Trophoblast cell (in vitro differentiated cells and primary cell): Measurements from ENCODE around the gene B4GALT2.

Source experiments
- DNase-seq, 2 donors: peaks; one replicate each; pipeline ENCODE4 v3.0.0-alpha.2; 2016
- H2AFZ ChIP-seq: 2 replicates; pipeline ENCODE4 v1.6.1; 2013; ENCODE audit warnings: low read length, moderate library complexity, mild to moderate bottlenecking; ENCODE audit not compliant: insufficient read depth, poor library complexity
- H2AK5ac ChIP-seq: 2 replicates; pipeline ENCODE4 v1.6.1; 2013; ENCODE audit warnings: mild to moderate bottlenecking, low read length
- H2BK120ac ChIP-seq: 2 replicates; pipeline ENCODE4 v1.6.1; 2013; ENCODE audit warnings: low read length, mild to moderate bottlenecking, moderate library complexity; ENCODE audit not compliant: insufficient read depth, poor library complexity
- H2BK12ac ChIP-seq: 2 replicates; pipeline ENCODE4 v1.6.1; 2013; ENCODE audit warnings: mild to moderate bottlenecking, low read length, moderate library complexity
- H2BK5ac ChIP-seq: 2 replicates; pipeline ENCODE4 v1.6.1; 2013; ENCODE audit warnings: low read length, low read depth, moderate library complexity, mild to moderate bottlenecking; ENCODE audit not compliant: poor library complexity
- H3K14ac ChIP-seq: 2 replicates; pipeline ENCODE4 v1.6.1; 2013; ENCODE audit warnings: mild to moderate bottlenecking, low read length
- H3K18ac ChIP-seq: 2 replicates; pipeline ENCODE4 v1.6.1; 2013; ENCODE audit warnings: mild to moderate bottlenecking, low read length
- H3K23ac ChIP-seq: 2 replicates; pipeline ENCODE4 v1.6.1; 2013; ENCODE audit warnings: low read length
- H3K27ac ChIP-seq: 2 replicates; pipeline ENCODE4 v1.5.1; 2013; ENCODE audit warnings: low read depth, mild to moderate bottlenecking, inconsistent platforms, low read length, moderate library complexity
- H3K27me3 ChIP-seq: 2 replicates; pipeline ENCODE4 v1.6.1; 2013; ENCODE audit warnings: inconsistent platforms, mild to moderate bottlenecking, low read length, moderate library complexity; ENCODE audit not compliant: insufficient read depth
- H3K36me3 ChIP-seq, 2 experiments: 1 replicate in 1 of 2; 2 replicates in 1 of 2; pipeline ENCODE4 v1.6.1; 2013; ENCODE audit warnings: low read length in 2 of 2, mild to moderate bottlenecking in 2 of 2, moderate library complexity in 1 of 2; ENCODE audit not compliant: insufficient read depth in 2 of 2, control insufficient read depth in 1 of 2
- H3K4ac ChIP-seq: 2 replicates; pipeline ENCODE4 v1.6.1; 2013; ENCODE audit warnings: low read depth, mild to moderate bottlenecking, low read length, moderate library complexity
- H3K4me1 ChIP-seq, 2 experiments: 1 replicate in 1 of 2; 2 replicates in 1 of 2; pipeline ENCODE4 v1.6.1; 2013; ENCODE audit warnings: low read length in 2 of 2, mild to moderate bottlenecking in 2 of 2, moderate library complexity in 1 of 2; ENCODE audit not compliant: insufficient read depth in 2 of 2, control insufficient read depth in 1 of 2
- H3K4me2 ChIP-seq: 2 replicates; pipeline ENCODE4 v1.6.1; 2013; ENCODE audit warnings: inconsistent platforms, mild to moderate bottlenecking, low read length, moderate library complexity
- H3K4me3 ChIP-seq: 2 replicates; pipeline ENCODE4 v1.5.1; 2013; ENCODE audit warnings: mild to moderate bottlenecking, low read depth, low read length, inconsistent platforms
- H3K79me1 ChIP-seq: one replicate; pipeline ENCODE4 v1.6.1; 2013; ENCODE audit warnings: low read length
- H3K79me2 ChIP-seq: 2 replicates; pipeline ENCODE4 v1.6.1; 2013; ENCODE audit warnings: low read length, mild to moderate bottlenecking; ENCODE audit not compliant: control insufficient read depth, insufficient read depth, poor library complexity
- H3K9ac ChIP-seq: 2 replicates; pipeline ENCODE4 v1.6.1; 2013; ENCODE audit warnings: mild to moderate bottlenecking, low read length
- H3K9me3 ChIP-seq: 2 replicates; pipeline ENCODE4 v1.6.1; 2013; ENCODE audit warnings: low read depth, mild to moderate bottlenecking, control low read depth, inconsistent platforms, low read length; ENCODE audit not compliant: insufficient read depth
- H4K12ac ChIP-seq: 2 replicates; pipeline ENCODE4 v1.6.1; 2013; ENCODE audit warnings: low read depth, mild to moderate bottlenecking, low read length, moderate library complexity
- H4K8ac ChIP-seq: 2 replicates; pipeline ENCODE4 v1.6.1; 2013; ENCODE audit warnings: low read depth, mild to moderate bottlenecking, low read length, moderate library complexity
- H4K91ac ChIP-seq: one replicate; pipeline ENCODE4 v1.6.1; 2013; ENCODE audit warnings: low read depth, mild to moderate bottlenecking, low read length, moderate library complexity
- WGBS: extraction: QIAGEN DNeasy Blood & Tissue Kit; methylation state at CpG from one replicate; pipeline ENCODE4 v1.1.7; 2013; ENCODE audit warnings: missing lambda C conversion rate; ENCODE audit not compliant: insufficient read length, insufficient coverage; ENCODE audit errors: extremely low coverage; 5-methylcytosine and 5-hydroxymethylcytosine counted together

Gene B4GALT2

GRCh38 chr1:43998000-43998378 lies 19.0 kb downstream of the B4GALT2 start:
- H4K8ac ChIP-seq = no peak overlapping the region

GRCh38 chr1:43999455-43999854 lies 20.4 kb downstream of the B4GALT2 start:
- Histone ChIP-seq H2AK5ac (no peak overlapping the region), H3K4me2 (no peak overlapping the region)

More at GRCh38 chr1:43998000-43998378, 19.0 kb downstream of the B4GALT2 start:
- H3K4ac ChIP-seq = no peak overlapping the region
- no peak overlapping the region for H4K91ac ChIP-seq
- no peak overlapping the region for H2BK5ac ChIP-seq
- H2AFZ ChIP-seq = no peak overlapping the region
- no peak overlapping the region for H3K9ac ChIP-seq
- no peak overlapping the region for H3K4me2 ChIP-seq
- no peak overlapping the region for H3K27ac ChIP-seq
- no peak overlapping the region for H2BK12ac ChIP-seq
- no peaks in the 10 kb centered on the region for H3K27me3 ChIP-seq
- no peak overlapping the region for H2AK5ac ChIP-seq
- H2BK120ac ChIP-seq = no peak overlapping the region
- no peaks in the 10 kb centered on the region for H3K9me3 ChIP-seq
- no peak overlapping the region for H4K12ac ChIP-seq
- no peak overlapping the region for H3K18ac ChIP-seq
- no peak for DNase-seq
- H3K23ac ChIP-seq = no peak overlapping the region
- H3K4me1 ChIP-seq = no peaks in the 10 kb centered on the region
- H3K79me2 ChIP-seq = no peaks in the 10 kb centered on the region
- no peak overlapping the region for H3K14ac ChIP-seq
- WGBS = no CpG with 5 or more reads among the region's 11 CpGs
- H3K36me3 ChIP-seq = no peaks in the 10 kb centered on the region
- no peak overlapping the region for H3K4me3 ChIP-seq
- H3K79me1 ChIP-seq = no peaks in the 10 kb centered on the region

GRCh38 chr1:44000122-44000665 lies 21.2 kb downstream of the B4GALT2 start:
- H2AK5ac ChIP-seq = no peak overlapping the region
- no CpG with 5 or more reads among the region's 8 CpGs for WGBS
- no peak for DNase-seq
- H4K12ac ChIP-seq = no peak overlapping the region
- no peaks in the 10 kb centered on the region for H3K4me1 ChIP-seq
- H3K4me3 ChIP-seq = no peak overlapping the region
- H3K18ac ChIP-seq = no peak overlapping the region
- no peaks in the 10 kb centered on the region for H3K79me2 ChIP-seq
- no peak overlapping the region for H4K91ac ChIP-seq
- no peak overlapping the region for H2BK5ac ChIP-seq
- no peak overlapping the region for H4K8ac ChIP-seq
- H3K14ac ChIP-seq = no peak overlapping the region
- no peaks in the 10 kb centered on the region for H3K27me3 ChIP-seq
- H3K4me2 ChIP-seq = no peak overlapping the region
- no peak overlapping the region for H2AFZ ChIP-seq
- no peaks in the 10 kb centered on the region for H3K79me1 ChIP-seq
- H2BK12ac ChIP-seq = no peak overlapping the region
- H2BK120ac ChIP-seq = no peak overlapping the region
- no peak overlapping the region for H3K23ac ChIP-seq
- no peaks in the 10 kb centered on the region for H3K9me3 ChIP-seq
- no peak overlapping the region for H3K4ac ChIP-seq
- no peak overlapping the region for H3K9ac ChIP-seq
- H3K36me3 ChIP-seq = no peaks in the 10 kb centered on the region
- H3K27ac ChIP-seq = no peak overlapping the region

More at GRCh38 chr1:43999455-43999854, 20.4 kb downstream of the B4GALT2 start:
- Histone ChIP-seq H2AFZ (no peak overlapping the region), H3K4ac (no peak overlapping the region), H2BK5ac (no peak overlapping the region), H3K23ac (no peak overlapping the region), H4K12ac (no peak overlapping the region), H3K4me1 (no peaks in the 10 kb centered on the region), H3K79me1 (no peaks in the 10 kb centered on the region), H3K9me3 (no peaks in the 10 kb centered on the region), H3K9ac (no peak overlapping the region), H3K36me3 (no peaks in the 10 kb centered on the region), H4K8ac (no peak overlapping the region), H4K91ac (no peak overlapping the region), H3K79me2 (no peaks in the 10 kb centered on the region), H3K27me3 (no peaks in the 10 kb centered on the region), H3K18ac (no peak overlapping the region), H2BK12ac (no peak overlapping the region), H3K4me3 (no peak overlapping the region), H3K14ac (no peak overlapping the region), H2BK120ac (no peak overlapping the region), H3K27ac (no peak overlapping the region)
- no peak for DNase-seq
- WGBS = no CpG with 5 or more reads among the region's 8 CpGs

- Histone ChIP-seq H3K79me1 (no peaks in the 10 kb centered on the region), H3K79me2 (no peaks in the 10 kb centered on the region), H3K4me1 (no peaks in the 10 kb centered on the region), H2BK12ac (no peak overlapping the region), H4K91ac (no peak overlapping the region), H4K8ac (no peak overlapping the region), H3K23ac (no peak overlapping the region), H3K9me3 (no peaks in the 10 kb centered on the region), H3K4ac (no peak overlapping the region), H3K9ac (no peak overlapping the region), H2BK5ac (no peak overlapping the region), H3K4me2 (no peak overlapping the region), H2AK5ac (no peak overlapping the region), H2BK120ac (no peak overlapping the region), H3K27ac (no peak overlapping the region), H4K12ac (no peak overlapping the region), H3K36me3 (no peaks in the 10 kb centered on the region), H3K18ac (no peak overlapping the region), H3K27me3 (no peaks in the 10 kb centered on the region), H3K4me3 (no peak overlapping the region), H2AFZ (no peak overlapping the region), H3K14ac (no peak overlapping the region)
- DNase-seq = no peak
- WGBS = no CpG with 5 or more reads among the region's 8 CpGs
Measured at GRCh38 chr1:44002165-44002564, 23.2 kb downstream of the B4GALT2 start.
